Measurements from ENCODE around the gene LGALS3.

Gene LGALS3

DNA sequence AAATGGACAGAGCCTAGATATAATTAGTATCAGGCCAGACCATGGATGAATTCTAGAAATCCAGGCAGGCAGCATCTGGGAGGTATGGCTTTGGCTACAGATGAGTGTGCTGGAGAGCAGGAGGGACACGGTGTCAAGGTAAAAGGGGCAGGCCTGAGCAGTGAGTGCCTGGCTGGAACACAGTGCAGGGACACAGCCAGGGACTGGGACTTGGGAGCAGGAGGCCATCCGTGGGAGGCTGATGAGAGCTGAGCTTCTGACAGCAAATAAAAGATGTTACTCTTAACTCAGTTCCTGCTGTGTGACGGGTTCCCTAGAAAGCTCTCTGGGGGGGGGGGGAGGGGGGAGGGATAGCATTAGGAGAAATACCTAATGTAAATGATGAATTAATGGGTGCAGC lies 13.6 kb upstream of the LGALS3 start:
- DNase-seq, result no peak

GRCh38 chr14:55115861-55116245 lies 13.2 kb upstream of the LGALS3 start:
- DNase-seq, result no peak

DNA sequence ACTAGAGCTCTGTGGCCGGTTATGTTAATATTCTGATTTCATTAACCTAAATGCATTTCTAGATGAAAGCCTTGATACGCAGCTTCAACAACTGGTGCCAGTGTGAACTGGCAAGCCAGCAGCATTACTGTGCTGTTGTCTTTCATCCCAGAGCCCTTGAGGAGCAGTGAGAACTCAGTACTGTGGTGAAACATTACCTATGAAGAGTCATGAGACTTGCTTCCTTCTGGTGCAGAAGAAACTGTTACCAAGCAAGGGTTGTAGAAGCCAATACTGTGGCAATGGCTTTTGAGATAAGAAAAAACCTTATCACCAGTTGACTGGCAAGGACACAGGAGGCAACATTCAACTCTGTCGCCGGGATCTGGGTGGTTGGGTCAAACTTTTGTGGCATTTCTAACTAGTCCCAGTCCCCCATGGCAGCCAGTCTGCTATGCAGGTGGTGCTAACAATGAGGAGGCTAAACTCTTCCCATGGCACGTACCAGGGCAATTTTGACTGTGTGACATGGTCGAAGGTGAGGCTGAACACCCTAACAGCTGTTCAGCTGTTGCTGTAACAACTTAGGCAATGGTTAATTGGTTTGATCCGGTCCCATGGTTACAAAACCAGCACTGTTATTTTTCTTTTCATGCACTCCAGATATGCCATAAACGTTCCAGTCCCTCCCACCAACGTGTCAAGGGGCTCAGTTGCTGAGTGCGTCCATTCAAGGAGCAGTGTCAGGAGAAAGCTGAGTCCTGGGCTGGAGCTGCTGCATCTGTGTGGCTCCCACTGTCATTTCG lies 12.6 kb upstream of the LGALS3 start:
- DNase-seq, result no peak

DNA sequence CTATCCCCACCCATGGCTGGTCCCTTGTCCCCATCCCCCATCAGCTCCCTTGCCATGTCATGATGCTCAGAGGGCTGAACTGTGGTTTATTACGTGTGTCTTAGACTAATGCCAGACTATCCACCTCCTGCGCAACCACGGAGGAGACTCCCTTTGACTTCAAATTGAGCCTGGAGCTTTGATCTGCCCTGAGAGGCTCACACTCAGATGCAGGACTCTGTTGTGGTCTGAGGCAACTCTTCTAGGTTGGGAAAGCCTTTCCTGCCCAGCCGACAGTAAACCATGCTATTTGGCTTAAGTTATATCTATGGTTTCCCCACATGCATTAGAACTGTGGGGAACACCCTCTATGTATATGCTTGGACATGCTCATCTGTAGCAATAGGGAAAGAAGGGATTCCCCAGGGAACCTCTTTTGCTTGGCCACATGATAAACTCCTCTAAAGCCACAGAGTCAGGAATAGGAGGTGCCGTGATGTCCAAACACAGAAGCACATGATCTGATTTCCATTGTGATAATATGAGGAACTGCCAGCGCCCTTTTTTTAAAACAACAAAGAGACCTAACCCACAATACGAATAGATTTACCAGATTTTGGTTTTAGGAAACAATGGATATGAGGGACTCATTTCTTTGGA lies 11.1 kb upstream of the LGALS3 start:
- DNase-seq, result no peak

- no peak for DNase-seq
Measured at GRCh38 chr14:55118761-55119160, 10.3 kb upstream of the LGALS3 start.

DNA sequence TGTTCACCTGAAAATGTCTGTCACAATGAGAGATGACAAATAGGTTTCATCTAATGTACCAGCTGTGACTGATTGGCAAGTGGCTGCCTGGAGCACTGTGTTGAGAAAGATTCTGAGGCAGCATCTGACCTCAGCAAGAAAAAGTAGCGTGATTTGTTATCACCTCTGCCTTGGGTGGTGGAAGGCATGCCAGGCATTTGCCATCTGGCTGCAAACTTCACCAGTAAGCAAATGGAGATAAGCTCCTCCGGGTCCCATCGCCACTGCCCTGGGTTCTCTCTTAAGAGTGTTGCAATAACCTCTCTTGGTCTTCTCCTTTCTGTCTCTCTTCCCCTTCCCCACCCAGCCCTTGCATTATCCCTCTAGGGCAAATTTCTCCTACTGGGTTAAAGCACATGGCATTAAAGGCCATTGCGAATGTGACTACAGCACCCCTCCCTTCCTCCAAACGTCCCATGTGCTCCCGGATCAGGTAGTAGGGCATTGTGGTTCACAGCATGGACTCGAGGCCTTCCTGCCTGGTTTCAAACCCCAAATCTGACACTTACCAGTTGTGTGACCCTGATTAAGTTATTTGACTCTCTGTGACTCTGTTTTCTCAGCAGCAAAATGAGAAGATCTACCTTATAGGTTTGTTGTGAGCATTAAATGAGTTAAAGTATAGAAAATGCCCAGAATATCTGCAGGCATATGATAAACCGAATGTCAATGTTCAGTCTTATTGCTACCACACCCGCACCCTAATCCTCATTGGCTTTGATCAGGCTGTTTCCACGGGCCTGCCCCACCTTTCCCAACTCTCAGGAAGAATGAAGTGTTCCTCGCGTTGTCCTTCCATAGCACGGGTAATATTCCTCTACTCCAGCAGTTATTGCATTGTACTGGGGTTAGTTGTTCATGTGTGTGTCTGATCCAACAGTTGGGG lies 8.2 kb upstream of the LGALS3 start:
- no peak for DNase-seq

DNA sequence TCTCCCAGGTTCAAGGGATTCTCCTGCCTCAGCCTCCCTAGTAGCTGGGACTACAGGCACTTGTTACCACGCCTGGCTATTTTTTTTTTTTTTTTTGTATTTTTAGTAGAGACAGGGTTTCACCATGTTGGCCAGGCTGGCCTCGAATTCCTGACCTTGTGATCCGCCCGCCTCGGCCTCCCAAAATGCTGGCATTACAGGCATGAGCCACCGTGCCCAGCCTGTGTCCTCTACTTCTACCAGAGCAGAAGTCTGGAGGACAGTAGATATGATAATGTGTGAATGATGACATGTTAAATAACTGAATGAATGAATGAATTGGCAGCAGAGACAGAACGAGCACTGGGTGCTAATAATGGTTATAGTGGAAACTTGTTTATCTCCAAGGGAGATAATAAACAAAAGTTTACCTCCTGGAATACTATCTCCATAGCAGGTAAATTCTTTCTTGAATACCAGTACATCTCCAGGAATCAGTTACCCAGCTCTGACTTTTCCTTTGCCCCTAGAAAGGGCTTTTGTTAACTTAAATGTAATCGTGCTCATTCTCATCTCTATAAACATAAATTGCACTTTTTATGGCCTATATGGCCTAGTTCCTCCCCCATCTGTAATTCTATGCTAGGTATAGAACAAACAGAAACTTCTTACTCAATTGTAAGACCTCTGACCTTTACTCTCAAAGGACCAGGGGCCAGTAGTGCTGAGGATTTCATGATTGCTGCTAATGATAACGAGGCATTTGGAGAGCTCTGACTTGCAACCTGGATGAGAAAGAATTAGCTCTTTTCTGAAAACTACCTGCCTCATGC lies 7.2 kb upstream of the LGALS3 start:
- no peak for DNase-seq

- no peak for DNase-seq
Measured at GRCh38 chr14:55122440-55122986, 6.5 kb upstream of the LGALS3 start.

- DNase-seq, result no peak
Measured at GRCh38 chr14:55123101-55123500, 6.0 kb upstream of the LGALS3 start.

DNA sequence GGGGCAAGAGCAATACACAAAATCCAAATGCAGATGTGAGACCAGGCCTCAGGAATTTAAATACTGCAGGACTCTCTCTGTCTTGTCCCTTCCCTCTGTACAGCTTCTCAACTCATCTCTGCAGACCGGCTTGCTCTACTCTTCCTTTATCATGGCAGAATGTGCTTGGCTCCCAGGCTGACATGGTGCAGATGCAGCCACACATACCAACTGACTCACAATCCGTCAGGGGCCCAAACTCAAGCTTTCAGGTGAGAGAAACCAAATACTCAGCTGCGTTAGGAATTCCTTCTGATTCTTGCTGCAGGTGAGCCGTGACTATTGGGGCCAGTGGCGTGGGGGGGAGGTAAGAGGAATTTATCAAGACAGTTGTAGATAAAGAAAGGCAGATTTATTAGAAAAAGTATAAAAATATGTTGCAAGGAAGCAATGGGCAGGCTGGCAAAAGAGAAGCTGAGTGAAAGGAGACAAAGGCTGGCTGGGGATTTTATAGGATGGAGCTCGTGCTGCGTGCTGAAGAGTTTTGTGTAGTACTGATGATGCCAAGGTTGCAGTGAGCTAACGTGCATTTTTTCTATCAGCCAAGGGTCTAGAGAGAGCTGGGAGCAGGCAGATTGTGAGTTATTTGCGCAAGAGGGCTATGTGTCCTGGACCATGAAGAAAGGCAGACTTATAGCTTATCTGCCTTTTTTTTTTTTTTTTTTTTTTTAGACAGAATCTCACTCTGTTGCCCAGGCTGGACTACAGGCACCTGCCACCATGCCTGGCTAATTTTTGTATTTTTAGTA lies 5.0 kb upstream of the LGALS3 start:
- no peak for DNase-seq

DNA sequence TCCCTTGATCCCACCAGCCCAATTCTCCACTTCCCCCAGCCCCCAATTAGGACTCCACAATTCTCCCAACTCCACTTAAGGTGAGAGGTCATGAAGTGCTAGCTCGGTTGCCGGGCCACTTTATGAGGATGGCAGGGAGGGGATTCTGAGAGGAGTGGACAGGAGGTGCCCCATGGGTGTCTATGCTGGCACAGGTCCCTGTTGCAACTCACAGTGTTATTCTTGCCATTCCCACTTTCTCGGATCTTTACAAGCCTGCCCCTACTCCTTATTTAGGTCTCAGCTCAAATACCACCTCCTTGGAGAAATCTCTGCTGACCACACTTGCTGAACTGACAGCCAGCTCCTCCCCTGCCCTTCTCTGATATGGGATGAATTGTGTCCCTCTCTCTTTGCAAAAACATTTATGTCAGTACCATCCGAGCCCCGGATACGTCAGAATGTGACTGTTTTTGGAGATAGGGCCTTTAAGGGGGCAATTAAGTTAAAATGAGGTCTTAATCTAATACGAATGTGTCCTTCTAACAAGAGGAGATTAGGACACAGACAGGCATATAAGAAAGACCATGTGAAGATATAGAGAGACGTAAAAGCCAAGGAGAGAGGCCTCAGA lies 4.2 kb upstream of the LGALS3 start:
- no peak for DNase-seq

DNA sequence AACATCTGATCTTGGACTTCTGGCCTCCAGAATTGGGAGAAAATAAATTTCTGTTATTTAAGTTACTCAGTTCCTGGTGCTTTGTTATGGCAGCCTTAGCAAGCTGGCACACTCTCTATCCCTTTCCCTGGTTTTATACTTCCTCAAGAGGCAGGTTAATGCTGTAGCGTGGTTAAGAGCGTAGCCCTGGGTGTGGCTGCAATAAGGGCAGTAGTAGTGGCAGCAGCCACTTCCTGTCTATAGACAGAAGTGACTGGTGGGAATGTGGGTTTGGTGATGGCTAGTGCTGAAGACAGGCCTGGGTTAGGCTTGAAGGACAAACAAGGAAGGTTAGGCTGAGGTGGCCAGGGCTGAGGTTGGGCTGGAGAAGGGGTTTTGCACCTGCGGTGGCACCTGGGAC lies 3.6 kb upstream of the LGALS3 start:
- DNase-seq, result no peak

DNA sequence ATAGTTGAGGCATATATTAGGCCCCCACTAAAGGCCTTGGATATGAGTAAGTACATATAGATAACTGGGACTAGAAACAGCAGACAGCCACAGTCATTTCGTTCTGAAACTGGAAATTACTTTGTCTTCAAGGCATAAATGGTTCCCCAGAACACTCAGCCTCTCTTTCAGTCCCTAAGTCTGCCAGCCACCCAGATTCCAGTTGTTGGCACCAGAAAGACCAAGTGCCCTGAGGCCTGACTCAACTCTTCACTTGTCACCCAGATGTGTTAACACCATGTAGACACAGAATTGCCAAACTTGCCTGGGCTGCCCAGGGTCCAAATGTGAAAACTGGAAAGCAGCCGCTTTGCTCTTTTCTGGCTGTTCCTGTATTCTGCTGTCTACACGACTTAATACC lies 3.0 kb upstream of the LGALS3 start:
- DNase-seq, result no peak

GRCh38 chr14:55126932-55127459 lies 2.1 kb upstream of the LGALS3 start:
- no peak for DNase-seq

- DNase-seq, result no peak
Measured at GRCh38 chr14:55127460-55127951, 1.5 kb upstream of the LGALS3 start.

GRCh38 chr14:55128386-55129085 lies 516 bp upstream of the LGALS3 start:
- DNase-seq, result no peak

DNA sequence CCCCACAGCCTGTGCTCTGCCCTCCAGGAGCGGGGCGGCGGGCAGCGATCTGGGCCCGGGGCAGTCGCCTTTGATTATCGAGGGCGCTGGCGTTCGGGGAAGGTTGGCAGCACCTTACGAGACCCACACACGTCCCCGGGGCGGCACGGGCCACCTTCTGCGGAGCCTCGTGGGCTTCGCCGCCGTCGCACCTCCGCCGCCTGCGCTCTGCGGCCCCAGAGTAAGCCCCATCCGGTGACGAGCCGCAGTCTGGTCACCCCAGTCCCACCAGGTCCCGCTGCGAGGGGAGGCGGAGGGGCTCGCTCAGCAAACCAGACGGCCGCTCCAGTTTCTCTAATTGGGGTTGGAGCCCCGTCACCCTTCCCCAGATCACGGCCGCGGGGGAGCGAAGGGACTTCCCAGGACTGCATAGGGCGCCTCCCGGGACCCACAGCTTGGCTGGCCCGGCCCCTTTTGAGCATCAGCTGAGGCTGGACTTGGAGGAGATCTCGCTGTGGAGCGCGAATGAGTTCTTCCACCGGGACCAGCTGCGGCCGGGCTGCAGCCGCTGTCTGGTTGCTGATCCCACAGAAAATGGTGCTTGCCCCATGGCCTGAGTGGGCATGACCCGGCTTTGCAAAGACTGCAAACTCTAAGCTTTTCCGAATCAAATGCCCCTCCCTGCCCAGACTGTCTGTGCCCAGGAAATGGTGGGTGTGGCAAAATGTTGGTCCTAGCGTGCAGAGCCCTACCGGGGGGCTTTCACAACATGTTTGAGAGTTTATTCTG lies 560 bp downstream of the LGALS3 start:
- DNase-seq, result no peak

GRCh38 chr14:55130196-55130550 lies 1.1 kb downstream of the LGALS3 start:
- DNase-seq, result no peak
